H1 (cell line): ENCODE results near the gene CASZ1. TPM values are rescaled to one million over a fixed set of nuclear protein-coding genes. Genes with fewer than 3 reads are reported as not detected.
A peak's percentile ranks its signal among the peaks of the same experiment; 100 is the strongest.

Experiments used
- CTCF ChIA-PET: fragments of 300-600 bp; sonication (Branson Sonifier 250); formaldehyde crosslinking; loops from one replicate; lab custom pipeline; 2021; ENCODE audit not compliant: partially characterized antibody; lab: Charles Lee
- POLR2A ChIA-PET: fragments of 300-600 bp; sonication (Branson Sonifier 250); formaldehyde crosslinking; loops from one replicate; lab custom pipeline; 2021; ENCODE audit warnings: inconsistent platforms; ENCODE audit not compliant: partially characterized antibody; lab: Charles Lee
- DNase-seq, 2 experiments: peaks; one replicate each; pipeline versions ENCODE4 v3.0.0 to v3.0.0-alpha.2; 2010 to 2022; ENCODE audit warnings: low spot score in 2 of 2, low read depth in 1 of 2, mixed read lengths in 1 of 2
- FAIRE-seq: peaks from 2 replicates; lab custom pipeline; 2011; peaks lifted over from hg19 to GRCh38; lab: Jason Lieb, UNC
- H2AFZ ChIP-seq: 2 replicates; pipeline ENCODE4 v1.8.1; 2012; ENCODE audit warnings: low read length, inconsistent platforms
- H2AK5ac ChIP-seq: 2 replicates; pipeline ENCODE4 v1.6.1; 2013; ENCODE audit warnings: low read depth, low read length
- H2BK120ac ChIP-seq: replicated peaks from 2 replicates; pipeline ENCODE3; 2013; ENCODE audit warnings: low read depth, low read length, inconsistent platforms
- H2BK12ac ChIP-seq: 2 replicates; pipeline ENCODE4 v1.6.1; 2013; ENCODE audit warnings: low read depth, low read length
- H2BK15ac ChIP-seq: 2 replicates; pipeline ENCODE4 v1.6.1; 2013; ENCODE audit warnings: low read length
- H2BK20ac ChIP-seq: 2 replicates; pipeline ENCODE4 v1.6.1; 2013; ENCODE audit warnings: low read length
- H2BK5ac ChIP-seq: 2 replicates; pipeline ENCODE4 v1.6.1; 2013; ENCODE audit warnings: low read depth, low read length
- H3K14ac ChIP-seq: 2 replicates; pipeline ENCODE4 v1.6.1; 2013; ENCODE audit warnings: inconsistent platforms; ENCODE audit not compliant: insufficient read length
- H3K18ac ChIP-seq: 2 replicates; pipeline ENCODE4 v1.6.1; 2013; ENCODE audit warnings: low read length; ENCODE audit errors: extremely low read depth
- H3K23ac ChIP-seq: 2 replicates; pipeline ENCODE4 v1.6.1; 2013; ENCODE audit warnings: inconsistent platforms; ENCODE audit not compliant: insufficient read length
- H3K23me2 ChIP-seq: 2 replicates; pipeline ENCODE4 v1.6.1; 2013; ENCODE audit warnings: low read depth, low read length
- H3K27ac ChIP-seq: 2 replicates; pipeline ENCODE4 v1.6.1; 2011; ENCODE audit warnings: low read depth, low read length, inconsistent platforms
- H3K27me3 ChIP-seq, 4 experiments: replicated peaks in 1 of 4; 1 replicate in 1 of 4; 2 replicates in 3 of 4; pipeline versions ENCODE4 v1.6.1 to v1.8.1; 2011 to 2013; ENCODE audit warnings: low read length in 3 of 4, mild to moderate bottlenecking in 3 of 4, inconsistent platforms in 2 of 4, mixed read lengths in 2 of 4, moderate library complexity in 1 of 4; ENCODE audit not compliant: control insufficient read depth in 3 of 4, insufficient read depth in 3 of 4; ENCODE audit errors: extremely low read depth in 1 of 4
- H3K36me3 ChIP-seq, 4 experiments: 2 replicates each; pipeline versions ENCODE4 v1.6.1 to v1.8.1; 2011 to 2013; ENCODE audit warnings: mild to moderate bottlenecking in 4 of 4, low read length in 3 of 4, moderate library complexity in 2 of 4, control low read depth in 1 of 4, inconsistent platforms in 1 of 4; ENCODE audit not compliant: insufficient read depth in 4 of 4, control insufficient read depth in 2 of 4
- H3K4ac ChIP-seq: replicated peaks from 2 replicates; pipeline ENCODE3; 2013; ENCODE audit warnings: low read length, low read depth, mixed read lengths, inconsistent platforms; ENCODE audit not compliant: insufficient read length
- H3K4me1 ChIP-seq, 4 experiments: replicated peaks in 1 of 4; 1 replicate in 1 of 4; 2 replicates in 3 of 4; pipeline versions ENCODE4 v1.6.1 to v1.8.1; 2011 to 2013; ENCODE audit warnings: low read length in 3 of 4, inconsistent platforms in 2 of 4, mixed read lengths in 1 of 4; ENCODE audit not compliant: insufficient read depth in 4 of 4, control insufficient read depth in 3 of 4
- H3K4me2 ChIP-seq, 2 experiments: 2 replicates each; pipeline versions ENCODE4 v1.6.1 to v1.8.1; 2011 to 2013; ENCODE audit warnings: low read depth in 2 of 2, low read length in 2 of 2, control low read depth in 1 of 2, inconsistent platforms in 1 of 2, mild to moderate bottlenecking in 1 of 2; ENCODE audit not compliant: insufficient read depth in 1 of 2
- H3K4me3 ChIP-seq, 4 experiments: fragments of 200-600, 300-600 bp in 1 of 4; sonication (generic), shearing (Covaris generic), sonication (Bioruptor Twin) in 1 of 4; 2 replicates each; pipeline versions ENCODE4 v1.5.1 to v1.8.1; 2011 to 2016; ENCODE audit warnings: low read length in 4 of 4, low read depth in 3 of 4, control low read depth in 2 of 4, inconsistent platforms in 2 of 4, mild to moderate bottlenecking in 2 of 4, mixed read lengths in 1 of 4, moderate library complexity in 1 of 4; ENCODE audit not compliant: insufficient read depth in 2 of 4; ENCODE audit errors: extremely low read depth in 1 of 4
- H3K56ac ChIP-seq: replicated peaks from 2 replicates; pipeline ENCODE3; 2013; ENCODE audit warnings: low read depth, mild to moderate bottlenecking, mixed read lengths, low read length, inconsistent platforms; ENCODE audit not compliant: insufficient read length
- H3K79me1 ChIP-seq: 2 replicates; pipeline ENCODE4 v1.6.1; 2013; ENCODE audit warnings: low read depth, low read length, control low read depth
- H3K79me2 ChIP-seq, 2 experiments: 2 replicates each; pipeline versions ENCODE4 v1.6.1 to v1.8.1; 2012 to 2013; ENCODE audit warnings: low read length in 2 of 2, mild to moderate bottlenecking in 2 of 2, inconsistent platforms in 1 of 2; ENCODE audit not compliant: insufficient read depth in 2 of 2, control insufficient read depth in 1 of 2
- H3K9ac ChIP-seq, 4 experiments: replicated peaks in 1 of 4; 1 replicate in 1 of 4; 2 replicates in 3 of 4; pipeline versions ENCODE4 v1.6.1 to v1.8.1; 2011 to 2013; ENCODE audit warnings: low read depth in 3 of 4, low read length in 3 of 4, control low read depth in 2 of 4, mild to moderate bottlenecking in 2 of 4, moderate library complexity in 2 of 4, inconsistent platforms in 1 of 4; ENCODE audit errors: extremely low read depth in 1 of 4
- H3K9me3 ChIP-seq, 2 experiments: 2 replicates each; pipeline versions ENCODE4 v1.6.1 to v1.8.1; 2012 to 2013; ENCODE audit warnings: mild to moderate bottlenecking in 2 of 2, moderate library complexity in 2 of 2, control low read depth in 1 of 2, inconsistent platforms in 1 of 2, low read depth in 1 of 2, low read length in 1 of 2, mixed read lengths in 1 of 2; ENCODE audit not compliant: insufficient read depth in 2 of 2
- H4K20me1 ChIP-seq, 2 experiments: replicated peaks in 1 of 2; 2 replicates each; pipeline versions ENCODE3 to v1.8.1; 2011 to 2013; ENCODE audit warnings: inconsistent platforms in 2 of 2, low read length in 2 of 2, mild to moderate bottlenecking in 1 of 2; ENCODE audit not compliant: insufficient read depth in 2 of 2, control insufficient read depth in 1 of 2
- H4K5ac ChIP-seq: 2 replicates; pipeline ENCODE4 v1.6.1; 2013; ENCODE audit warnings: low read length, low read depth, mixed read lengths, inconsistent platforms; ENCODE audit not compliant: insufficient read length
- H4K8ac ChIP-seq: 2 replicates; pipeline ENCODE4 v1.8.0; 2013; ENCODE audit warnings: mild to moderate bottlenecking, moderate library complexity, low read length, inconsistent platforms; ENCODE audit not compliant: insufficient read depth; ENCODE audit errors: extremely low read depth
- H4K91ac ChIP-seq: replicated peaks from 2 replicates; pipeline ENCODE3; 2013; ENCODE audit warnings: low read length, mixed read lengths, inconsistent platforms; ENCODE audit not compliant: insufficient read length
- SP4 ChIP-seq: IDR thresholded peaks from 2 replicates; pipeline ENCODE4 v1.6.1; 2012; ENCODE audit warnings: low read length, inconsistent platforms
- TBP ChIP-seq: IDR thresholded peaks from 2 replicates; pipeline ENCODE4 v1.6.1; 2011; ENCODE audit warnings: low read depth, low read length, improper control_type of control experiment
- WGBS, 2 experiments: shearing (Covaris generic) in 1 of 2; methylation state at CpG; one replicate each; pipeline versions ENCODE4 v1.1.6 to v1.1.7; 2013 to 2015; ENCODE audit warnings: low lambda C conversion rate in 2 of 2, mixed read lengths in 2 of 2, inconsistent platforms in 1 of 2, low coverage in 1 of 2, missing lambda C conversion rate in 1 of 2; ENCODE audit not compliant: insufficient replicate concordance in 2 of 2, insufficient coverage in 1 of 2, insufficient read length in 1 of 2; ENCODE audit errors: extremely low coverage in 1 of 2, missing lambda C conversion rate in 1 of 2; 5-methylcytosine and 5-hydroxymethylcytosine counted together
- polyA plus RNA-seq, 7 experiments: library from polyadenylated mRNA; depleted of rRNA in 3 of 7; stranded (reverse) in 5 of 7; unstranded in 2 of 7; fragments of >200 nt in 5 of 7; fragments of 200-250 nt in 2 of 7; gene quantifications; 1 replicate in 5 of 7; 2 replicates in 1 of 7; 4 replicates in 1 of 7; pipeline versions ENCODE4 v1.2.1 to v1.2.3, GENCODE V29; 2011 to 2013; ENCODE audit warnings: missing spikeins in 2 of 7, mixed read lengths in 2 of 7
- total RNA-seq: library from RNA; stranded (reverse); fragmentation: NEBNext Ultra II Directional; extraction: Animal tissue kit (Norgen Biotek cat#: 25700); gene quantifications from 2 replicates; pipeline ENCODE4 v1.2.1, GENCODE V29; 2021
- TF ChIP-seq, protein P1 (sequence below): IDR thresholded peaks from 2 replicates; pipeline ENCODE4 v1.6.1; 2011; ENCODE audit warnings: low read depth, mild to moderate bottlenecking, low read length; ENCODE audit not compliant: insufficient read depth

CASZ1 gene
- total and polyA plus RNA-seq, 2 of the 8 experiments (the other 6 are each of a cell fraction or from before 2014, with no cell fraction given) = 4.4 to 7.7 TPM

DNA sequence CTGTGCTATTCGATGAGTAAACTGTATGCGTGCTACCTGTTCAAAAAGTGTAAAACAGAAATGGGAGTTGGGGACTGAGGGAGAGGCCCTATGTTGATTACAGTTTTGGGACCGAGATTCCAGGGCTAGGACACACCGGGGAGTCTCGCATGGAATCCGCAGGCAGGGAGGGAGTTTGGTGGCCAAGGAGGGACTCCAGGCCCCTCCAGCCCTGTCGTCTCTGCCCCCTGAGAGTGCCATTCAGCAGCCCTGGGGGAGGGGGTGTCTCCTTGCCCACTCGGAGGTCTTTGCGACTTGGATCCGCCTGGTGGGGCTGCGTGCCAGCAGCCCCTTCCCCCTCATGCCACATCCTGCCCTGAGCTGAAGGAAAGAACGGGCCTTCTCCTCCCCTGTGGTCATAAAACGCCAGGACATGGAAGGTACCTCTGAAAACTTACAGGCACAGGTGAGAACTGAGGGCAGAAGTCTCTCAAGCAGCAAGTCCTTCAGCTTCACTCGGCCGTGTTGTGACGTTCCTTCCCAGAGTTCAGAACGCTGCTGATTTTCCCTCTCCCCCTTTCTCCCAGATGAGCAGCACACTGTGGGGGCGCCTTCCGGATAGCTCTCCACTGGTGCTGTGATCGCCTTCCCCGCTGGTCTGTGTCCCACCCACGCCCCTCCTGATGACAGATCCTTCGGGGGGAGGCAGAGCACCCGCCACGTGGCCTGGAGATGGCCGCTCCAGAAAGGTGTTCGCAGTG, 180.3 kb downstream of the CASZ1 start:
- H2BK5ac ChIP-seq = 0 out of 2 replicates have a peak overlapping the region, but pooled peaks have one; percentile 12
- no peak overlapping the region for H4K5ac ChIP-seq
- H3K9me3 ChIP-seq = no peaks in the 10 kb centered on the region
- no peaks in the 10 kb centered on the region for H3K23me2 ChIP-seq
- H3K4me1 ChIP-seq = peaks cover 0 to 11% (median 3%) of the 10 kb centered on the region in 4 experiments; a peak in 3 of 7 replicates
- peak overlapping the region; percentile 13 for H3K4ac ChIP-seq
- H4K91ac ChIP-seq = no peak overlapping the region
- no peak overlapping the region; the same call in 1 of the 2 replicates for H3K18ac ChIP-seq
- H3K79me1 ChIP-seq = peaks cover 9% of the 10 kb centered on the region
- H2BK12ac ChIP-seq = no peak overlapping the region
- H3K79me2 ChIP-seq = no peaks in the 10 kb centered on the region
- H3K56ac ChIP-seq = no peak overlapping the region
- H2AK5ac ChIP-seq = no peak overlapping the region
- no peak overlapping the region for H2BK20ac ChIP-seq
- no peak for DNase-seq
- TF ChIP-seq, protein P1, sequence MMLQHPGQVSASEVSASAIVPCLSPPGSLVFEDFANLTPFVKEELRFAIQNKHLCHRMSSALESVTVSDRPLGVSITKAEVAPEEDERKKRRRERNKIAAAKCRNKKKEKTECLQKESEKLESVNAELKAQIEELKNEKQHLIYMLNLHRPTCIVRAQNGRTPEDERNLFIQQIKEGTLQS = no peak
- TF ChIP-seq SP4 (no peak), TBP (no peak)
- no peaks in the 10 kb centered on the region for H4K20me1 ChIP-seq
- no peak overlapping the region for H2BK120ac ChIP-seq
- POLR2A ChIA-PET = no interaction called here
- H3K4me3 ChIP-seq = no peak overlapping the region
- 87% methylated on average over 25 of the region's 27 CpGs; no CpG with 5 or more reads in 1 of the 2 experiments for WGBS, 2 experiments
- no peak overlapping the region for H2BK15ac ChIP-seq
- FAIRE-seq = no peak
- no peak overlapping the region for H3K23ac ChIP-seq
- H2AFZ ChIP-seq = no peak overlapping the region
- H3K14ac ChIP-seq = no peak overlapping the region
- H4K8ac ChIP-seq = no peak overlapping the region; the same call in none of the 2 replicates
- no peak overlapping the region for H3K27ac ChIP-seq
- H3K9ac ChIP-seq = no peak overlapping the region; a peak in 3 of 7 replicates
- no peak overlapping the region for H3K4me2 ChIP-seq
- no peaks in the 10 kb centered on the region for H3K27me3 ChIP-seq
- no peaks in the 10 kb centered on the region for H3K36me3 ChIP-seq
- CTCF ChIA-PET = interaction anchor here (0.6 to 1.1 kb wide), 3 partner anchors 10 to 104 kb away, joined by 3 to 4 read pairs (median 3); no protein-coding TSS in a partner anchor
